Epithelial cell of esophagus (primary cell): Measurements from ENCODE around the gene TPP1.

Experiments
- DNase-seq: peaks from one replicate; pipeline ENCODE4 v3.0.0; 2010; ENCODE audit warnings: low read depth
- H3K4me3 ChIP-seq: 2 replicates; pipeline ENCODE4 v1.5.1; 2011; ENCODE audit warnings: mild to moderate bottlenecking, low read length, control low read depth
- CTCF ChIP-seq: IDR thresholded peaks from 2 replicates; pipeline ENCODE4 v1.5.1; 2011; ENCODE audit warnings: low read depth, mild to moderate bottlenecking, low read length, control low read depth, inconsistent platforms; ENCODE audit not compliant: insufficient read depth; ENCODE audit errors: missing control alignments

TPP1 gene

GRCh38 chr11:6654281-6655019 is 35.2 kb upstream of the TPP1 start:
- H3K4me3 ChIP-seq: no peak overlapping the region
- DNase-seq: no peak
- TF ChIP-seq CTCF: no peak

GRCh38 chr11:6653656-6654055 is 34.4 kb upstream of the TPP1 start:
- no peak overlapping the region for H3K4me3 ChIP-seq
- no peak for TF ChIP-seq CTCF
- DNase-seq: no peak

- no peak overlapping the region for H3K4me3 ChIP-seq
- DNase-seq: no peak
- TF ChIP-seq CTCF: no peak
These were observed 33.9 kb upstream of the TPP1 start for GRCh38 chr11:6653097-6653496.

- no peak overlapping the region for H3K4me3 ChIP-seq
- TF ChIP-seq CTCF: no peak
- DNase-seq: no peak
These were observed 33.0 kb upstream of the TPP1 start for GRCh38 chr11:6652182-6652581.

- peak; percentile 5 for DNase-seq
- TF ChIP-seq CTCF: no peak
- H3K4me3 ChIP-seq: no peak overlapping the region
These were observed 31.8 kb upstream of the TPP1 start for GRCh38 chr11:6650980-6651379.

- H3K4me3 ChIP-seq: no peak overlapping the region
- no peak for DNase-seq
- no peak for TF ChIP-seq CTCF
These were observed 30.9 kb upstream of the TPP1 start for GRCh38 chr11:6650104-6650503.

- no peak for DNase-seq
- H3K4me3 ChIP-seq: no peak overlapping the region
- no peak for TF ChIP-seq CTCF
These were observed 29.3 kb upstream of the TPP1 start for GRCh38 chr11:6648501-6648900.
